HCT116 (cell line): Measurements from ENCODE around the gene NABP2. TPM values are rescaled to one million over a fixed set of nuclear protein-coding genes. Genes with fewer than 3 reads are reported as not detected.

ENCODE experiments used
- ATAC-seq: fragments of 200-7000 bp; cut with Tn5 transposase; 2 replicates; pipeline ENCODE4 v1.9.1; 2020; ENCODE audit warnings: mild to moderate bottlenecking, moderate library complexity
- BruUV-seq: library from RNA; stranded (reverse); fragments of 400-500 nt; replicated peaks from 2 replicates; lab custom pipeline; 2021; lab: Mats Ljungman, UMichigan
- CTCF ChIA-PET: fragments of 300-600 bp; sonication (Branson Sonifier 250); formaldehyde crosslinking; loops from one replicate; lab custom pipeline; 2021; ENCODE audit warnings: antibody characterized with exemption; lab: Charles Lee
- POLR2A ChIA-PET: fragments of 300-600, 350-600 bp; sonication (Branson Sonifier 250); formaldehyde crosslinking; loops from one replicate; lab custom pipeline; 2021; ENCODE audit warnings: antibody characterized with exemption; lab: Charles Lee
- RAD21 ChIA-PET, 2 experiments: fragments of 300-600 bp; sonication (Branson Sonifier 250); formaldehyde crosslinking; loops; one replicate each; lab custom pipeline; 2023; ENCODE audit warnings: low total read pairs in 2 of 2; ENCODE audit not compliant: uncharacterized antibody in 2 of 2, unreplicated experiment in 2 of 2, low non-redundant PET in 1 of 2; lab: Charles Lee
- DNase-seq: peaks from one replicate; pipeline ENCODE4 v3.0.0-alpha.2; 2010; ENCODE audit warnings: low read depth, low spot score
- H2AFZ ChIP-seq: fragments of 200-600 bp; shearing (Covaris generic), sonication (generic); 2 replicates; pipeline ENCODE4 v1.6.1; 2017; ENCODE audit warnings: low read depth, mixed run types, mixed read lengths, antibody characterized with exemption, low read length; ENCODE audit not compliant: poor library complexity, severe bottlenecking
- H3K27ac ChIP-seq: 2 replicates; pipeline ENCODE4 v1.5.1; 2012; ENCODE audit warnings: low read depth, low read length
- H3K27me3 ChIP-seq: fragments of 200-600 bp; sonication (generic); 2 replicates; pipeline ENCODE4 v1.6.1; 2016; ENCODE audit warnings: mixed run types, low read length, mixed read lengths; ENCODE audit not compliant: insufficient read depth
- H3K36me3 ChIP-seq, 2 experiments: fragments of 200-500 bp in 1 of 2; fragments of 200-600 bp in 1 of 2; sonication (Bioruptor generic) in 1 of 2; sonication (generic) in 1 of 2; 2 replicates each; pipeline versions ENCODE4 v1.5.1 to v1.6.1; 2014 to 2016; ENCODE audit warnings: low read length in 2 of 2, inconsistent platforms in 1 of 2, mixed read lengths in 1 of 2, mixed run types in 1 of 2; ENCODE audit not compliant: insufficient read depth in 2 of 2, control insufficient read depth in 1 of 2
- H3K4me1 ChIP-seq, 2 experiments: fragments of 200-600 bp in 1 of 2; sonication (generic) in 1 of 2; 2 replicates each; pipeline versions ENCODE4 v1.5.1 to v1.6.1; 2012 to 2017; ENCODE audit warnings: low read length in 2 of 2, inconsistent platforms in 1 of 2, mild to moderate bottlenecking in 1 of 2, mixed read lengths in 1 of 2, mixed run types in 1 of 2, moderate library complexity in 1 of 2; ENCODE audit not compliant: insufficient read depth in 2 of 2, control insufficient read depth in 1 of 2
- H3K4me2 ChIP-seq: fragments of 200-600 bp; sonication (generic); 2 replicates; pipeline ENCODE4 v1.6.1; 2017; ENCODE audit warnings: mixed run types, low read length, mixed read lengths
- H3K4me3 ChIP-seq, 2 experiments: fragments of 200-600 bp in 1 of 2; sonication (generic) in 1 of 2; replicated peaks in 1 of 2; 2 replicates each; pipeline ENCODE4 v1.5.1; 2011 to 2016; ENCODE audit warnings: low read length in 2 of 2, control low read depth in 1 of 2, low read depth in 1 of 2, mild to moderate bottlenecking in 1 of 2, mixed read lengths in 1 of 2, mixed run types in 1 of 2
- H3K79me2 ChIP-seq: fragments of 200-600 bp; sonication (generic); 2 replicates; pipeline ENCODE4 v1.6.1; 2017; ENCODE audit warnings: mild to moderate bottlenecking, mixed run types, low read length, moderate library complexity, mixed read lengths; ENCODE audit not compliant: insufficient read depth
- H3K9ac ChIP-seq: fragments of 200-600 bp; sonication (generic); 2 replicates; pipeline ENCODE4 v1.6.1; 2016; ENCODE audit warnings: low read length, mixed read lengths
- H3K9me2 ChIP-seq: fragments of 200-600 bp; sonication (generic), shearing (Covaris generic); 2 replicates; pipeline ENCODE4 v1.6.1; 2017; ENCODE audit warnings: mixed run types, mild to moderate bottlenecking, moderate library complexity; ENCODE audit not compliant: insufficient read depth
- H3K9me3 ChIP-seq, 2 experiments: fragments of 200-500 bp in 1 of 2; fragments of 200-600 bp in 1 of 2; sonication (Bioruptor generic) in 1 of 2; sonication (generic) in 1 of 2; 2 replicates each; pipeline ENCODE4 v1.6.1; 2014 to 2017; ENCODE audit warnings: low read length in 2 of 2, mixed read lengths in 2 of 2, inconsistent platforms in 1 of 2, low read depth in 1 of 2, mild to moderate bottlenecking in 1 of 2, mixed run types in 1 of 2, moderate library complexity in 1 of 2; ENCODE audit not compliant: control insufficient read depth in 1 of 2, insufficient read depth in 1 of 2
- H4K20me1 ChIP-seq: fragments of 200-600 bp; sonication (generic), shearing (Covaris generic); 2 replicates; pipeline ENCODE4 v1.6.1; 2017; ENCODE audit warnings: mixed run types, mild to moderate bottlenecking, moderate library complexity; ENCODE audit not compliant: insufficient read depth
- ATF3 ChIP-seq: IDR thresholded peaks from 2 replicates; pipeline ENCODE4 v1.6.1; 2012
- CEBPB ChIP-seq: IDR thresholded peaks from 2 replicates; pipeline ENCODE4 v1.6.1; 2012; ENCODE audit warnings: low read depth
- ELF1 ChIP-seq: IDR thresholded peaks from 2 replicates; pipeline ENCODE4 v1.6.1; 2012; ENCODE audit warnings: low read depth, borderline replicate concordance
- EZH2 ChIP-seq: fragments of 200-600 bp; sonication (generic); IDR thresholded peaks from 2 replicates; pipeline ENCODE4 v1.6.1; 2017; ENCODE audit warnings: antibody characterized with exemption, mixed run types
- RAD21 ChIP-seq: IDR thresholded peaks from 2 replicates; pipeline ENCODE4 v1.6.1; 2012; ENCODE audit warnings: low read depth, mild to moderate bottlenecking
- SIN3A ChIP-seq: IDR thresholded peaks from 2 replicates; pipeline ENCODE4 v1.6.1; 2012; ENCODE audit warnings: low read depth
- SRF ChIP-seq: IDR thresholded peaks from 2 replicates; pipeline ENCODE4 v1.6.1; 2012; ENCODE audit warnings: low read depth
- ZBTB33 ChIP-seq: IDR thresholded peaks from 2 replicates; pipeline ENCODE4 v1.6.1; 2011; ENCODE audit warnings: mild to moderate bottlenecking, low read length, moderate library complexity; ENCODE audit not compliant: insufficient replicate concordance; ENCODE audit errors: extremely low read depth
- intact Hi-C: fragments of 100-400 bp; cut with micrococcal nuclease; formaldehyde crosslinking; loops from 2 replicates; pipeline ENCODE4 v1.10.0; 2022
- total RNA-seq: library from RNA; stranded (reverse); gene quantifications from one replicate; pipeline ENCODE4 v1.2.1, GENCODE V29; 2021; ENCODE audit not compliant: unreplicated experiment
- TF ChIP-seq, protein P1 (sequence below), 3 experiments: fragments of 200-600 bp in 1 of 3; sonication (generic) in 1 of 3; IDR thresholded peaks in 2 of 3; conservative IDR thresholded peaks in 1 of 3; 2 replicates each; pipeline ENCODE4 v1.5.1; 2012 to 2017; ENCODE audit warnings: low read depth in 2 of 3, low read length in 2 of 3, antibody characterized with exemption in 1 of 3, borderline replicate concordance in 1 of 3, control low read depth in 1 of 3, mild to moderate bottlenecking in 1 of 3, mixed read lengths in 1 of 3, mixed run types in 1 of 3, moderate library complexity in 1 of 3; ENCODE audit not compliant: insufficient read depth in 1 of 3

Gene NABP2
- total RNA-seq, 1 experiment from 2014 or later = 52.9 TPM

DNA sequence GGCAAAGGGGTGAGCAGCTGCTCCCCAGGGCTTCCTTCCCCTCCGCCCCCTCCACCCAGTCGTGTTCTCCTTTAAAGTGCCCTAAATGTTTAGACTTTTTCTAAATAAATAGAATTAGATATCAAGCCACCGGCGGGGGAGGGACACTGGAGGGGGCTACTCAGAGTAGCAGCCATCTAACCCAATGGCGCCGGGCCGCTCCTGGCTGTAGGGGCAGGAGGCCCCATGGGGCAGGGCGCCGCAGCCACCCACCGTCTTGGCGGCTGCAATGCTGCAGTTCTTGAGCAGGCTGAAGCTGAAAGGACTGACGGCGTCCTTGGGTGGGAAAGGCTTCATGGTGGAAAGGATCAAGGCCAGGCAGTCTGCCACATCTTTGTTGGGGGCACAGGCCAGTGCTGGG is 18.8 kb downstream of the NABP2 start (continued):
- TF ChIP-seq ZBTB33 = no peak
- no peak for TF ChIP-seq CEBPB
- no peak for TF ChIP-seq ATF3

DNA sequence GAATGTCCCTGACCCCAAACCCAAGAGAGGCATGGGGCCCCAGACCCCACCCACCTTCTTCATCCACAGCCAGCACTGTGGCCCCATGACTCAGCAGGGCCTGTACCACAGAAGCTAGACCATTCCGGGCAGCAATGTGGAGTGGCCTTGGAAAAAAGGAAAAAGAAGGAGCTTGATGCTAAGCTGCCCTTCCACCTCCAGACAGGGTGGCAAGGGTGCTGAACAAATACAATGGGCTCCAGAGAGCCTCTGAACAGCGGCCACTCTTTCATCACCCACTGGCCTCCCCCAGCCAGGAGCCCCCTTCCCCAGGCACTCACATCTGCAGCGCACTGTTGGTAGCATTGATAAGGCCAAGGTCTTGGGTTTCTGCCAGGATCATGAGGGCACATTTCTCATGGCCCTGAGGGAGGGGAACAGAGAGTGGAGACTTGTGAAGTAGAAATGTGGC is 19.6 kb downstream of the NABP2 start:
- no peaks in the 10 kb centered on the region for H3K4me1 ChIP-seq
- no peak overlapping the region for H2AFZ ChIP-seq
- no peak overlapping the region for H3K4me2 ChIP-seq
- H3K36me3 ChIP-seq = peaks cover 39 to 49% of the 10 kb centered on the region in 2 experiments
- H3K9me2 ChIP-seq = no peaks in the 10 kb centered on the region
- no peak overlapping the region for H3K4me3 ChIP-seq
- no TSS peak for BruUV-seq
- no peaks in the 10 kb centered on the region for H3K79me2 ChIP-seq
- ChIA-PET POLR2A (no interaction called here), CTCF (no interaction called here), RAD21 (no interaction called here)
- intact Hi-C loops = no loop called here
- no peak overlapping the region for H3K9ac ChIP-seq
- no peak for ATAC-seq
- H3K9me3 ChIP-seq = no peaks in the 10 kb centered on the region
- no peak overlapping the region for H3K27ac ChIP-seq
- H4K20me1 ChIP-seq = no peaks in the 10 kb centered on the region
- TF ChIP-seq, protein P1, sequence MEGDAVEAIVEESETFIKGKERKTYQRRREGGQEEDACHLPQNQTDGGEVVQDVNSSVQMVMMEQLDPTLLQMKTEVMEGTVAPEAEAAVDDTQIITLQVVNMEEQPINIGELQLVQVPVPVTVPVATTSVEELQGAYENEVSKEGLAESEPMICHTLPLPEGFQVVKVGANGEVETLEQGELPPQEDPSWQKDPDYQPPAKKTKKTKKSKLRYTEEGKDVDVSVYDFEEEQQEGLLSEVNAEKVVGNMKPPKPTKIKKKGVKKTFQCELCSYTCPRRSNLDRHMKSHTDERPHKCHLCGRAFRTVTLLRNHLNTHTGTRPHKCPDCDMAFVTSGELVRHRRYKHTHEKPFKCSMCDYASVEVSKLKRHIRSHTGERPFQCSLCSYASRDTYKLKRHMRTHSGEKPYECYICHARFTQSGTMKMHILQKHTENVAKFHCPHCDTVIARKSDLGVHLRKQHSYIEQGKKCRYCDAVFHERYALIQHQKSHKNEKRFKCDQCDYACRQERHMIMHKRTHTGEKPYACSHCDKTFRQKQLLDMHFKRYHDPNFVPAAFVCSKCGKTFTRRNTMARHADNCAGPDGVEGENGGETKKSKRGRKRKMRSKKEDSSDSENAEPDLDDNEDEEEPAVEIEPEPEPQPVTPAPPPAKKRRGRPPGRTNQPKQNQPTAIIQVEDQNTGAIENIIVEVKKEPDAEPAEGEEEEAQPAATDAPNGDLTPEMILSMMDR (IDR thresholded peaks at IDR 0.05 in 2 of 3, conservative IDR thresholded peaks at IDR 0.05 in 1 of 3; ENCODE audit: borderline replicate concordance in 1 of 3, insufficient read depth in 1 of 3, low read depth in 2 of 3, low read length in 2 of 3) = no peak
- no peak for TF ChIP-seq EZH2
- no peak for TF ChIP-seq SRF
- TF ChIP-seq ATF3 = no peak
- no peak for TF ChIP-seq RAD21
- no peak for TF ChIP-seq SIN3A
- TF ChIP-seq ELF1 = no peak
- no peaks in the 10 kb centered on the region for H3K27me3 ChIP-seq
- DNase-seq = no peak
